Measurements from ENCODE around the gene AGPAT4.

AGPAT4 gene

DNA sequence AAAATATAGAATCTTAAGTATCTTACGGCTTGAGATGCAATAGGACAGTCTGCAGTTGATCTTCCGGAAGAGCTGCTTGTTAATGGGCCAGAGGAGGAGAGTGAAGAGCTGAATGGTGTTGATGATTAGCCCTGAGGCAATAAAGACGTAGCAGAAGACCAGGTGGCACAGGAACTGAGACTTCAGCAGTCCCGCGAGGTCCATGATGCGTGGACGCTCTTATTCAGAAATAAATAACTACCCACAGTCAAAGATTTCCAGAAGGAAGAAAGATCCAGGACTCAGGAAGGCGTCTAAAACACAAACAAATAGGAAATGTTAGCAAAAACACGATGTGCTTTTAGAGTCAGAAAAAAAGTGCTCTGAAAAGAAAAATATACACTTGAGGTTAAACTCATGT, 41.9 kb downstream of the AGPAT4 start:
- DNase-seq: no peak
- Mint-ChIP-seq H3K27me3 (ENCODE audit: low read depth, poor library complexity) (no peaks in the 10 kb centered on the region), H3K27ac (peak overlapping the region; percentile 94), H3K4me3 (no peak overlapping the region), H3K9me3 (peaks cover 8% of the 10 kb centered on the region), H3K36me3 (ENCODE audit: low read depth) (peaks cover 62% of the 10 kb centered on the region), H3K4me1 (peaks cover 54% of the 10 kb centered on the region)
- TF ChIP-seq, protein P1, sequence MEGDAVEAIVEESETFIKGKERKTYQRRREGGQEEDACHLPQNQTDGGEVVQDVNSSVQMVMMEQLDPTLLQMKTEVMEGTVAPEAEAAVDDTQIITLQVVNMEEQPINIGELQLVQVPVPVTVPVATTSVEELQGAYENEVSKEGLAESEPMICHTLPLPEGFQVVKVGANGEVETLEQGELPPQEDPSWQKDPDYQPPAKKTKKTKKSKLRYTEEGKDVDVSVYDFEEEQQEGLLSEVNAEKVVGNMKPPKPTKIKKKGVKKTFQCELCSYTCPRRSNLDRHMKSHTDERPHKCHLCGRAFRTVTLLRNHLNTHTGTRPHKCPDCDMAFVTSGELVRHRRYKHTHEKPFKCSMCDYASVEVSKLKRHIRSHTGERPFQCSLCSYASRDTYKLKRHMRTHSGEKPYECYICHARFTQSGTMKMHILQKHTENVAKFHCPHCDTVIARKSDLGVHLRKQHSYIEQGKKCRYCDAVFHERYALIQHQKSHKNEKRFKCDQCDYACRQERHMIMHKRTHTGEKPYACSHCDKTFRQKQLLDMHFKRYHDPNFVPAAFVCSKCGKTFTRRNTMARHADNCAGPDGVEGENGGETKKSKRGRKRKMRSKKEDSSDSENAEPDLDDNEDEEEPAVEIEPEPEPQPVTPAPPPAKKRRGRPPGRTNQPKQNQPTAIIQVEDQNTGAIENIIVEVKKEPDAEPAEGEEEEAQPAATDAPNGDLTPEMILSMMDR (IDR thresholded peaks at IDR 0.05): no peak

DNA sequence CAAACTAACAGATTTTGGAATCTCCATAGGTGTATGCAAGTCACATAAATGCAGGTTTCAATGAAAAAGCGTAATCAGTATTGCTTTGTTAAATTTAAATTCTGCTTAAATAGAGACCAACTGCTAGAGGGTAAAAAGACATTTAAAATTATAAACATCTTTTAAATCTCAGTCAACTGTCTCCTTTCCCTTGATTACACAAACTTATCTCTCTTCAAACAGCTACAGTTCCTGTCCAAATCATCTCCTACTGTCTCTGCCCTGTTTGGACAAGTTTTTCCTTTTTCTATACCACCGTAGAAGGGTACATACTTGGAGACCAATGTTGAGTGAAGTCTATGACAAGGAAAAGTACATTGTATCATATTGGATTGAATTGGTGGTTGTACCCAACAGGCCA, 43.5 kb downstream of the AGPAT4 start:
- Mint-ChIP-seq H3K4me1 (peaks cover 66% of the 10 kb centered on the region), H3K4me3 (no peak overlapping the region), H3K36me3 (ENCODE audit: low read depth) (peaks cover 62% of the 10 kb centered on the region), H3K27ac (no peak overlapping the region), H3K27me3 (ENCODE audit: low read depth, poor library complexity) (no peaks in the 10 kb centered on the region), H3K9me3 (peaks cover 8% of the 10 kb centered on the region)
- TF ChIP-seq, protein P1 (IDR thresholded peaks at IDR 0.05): no peak
- no peak for DNase-seq

DNA sequence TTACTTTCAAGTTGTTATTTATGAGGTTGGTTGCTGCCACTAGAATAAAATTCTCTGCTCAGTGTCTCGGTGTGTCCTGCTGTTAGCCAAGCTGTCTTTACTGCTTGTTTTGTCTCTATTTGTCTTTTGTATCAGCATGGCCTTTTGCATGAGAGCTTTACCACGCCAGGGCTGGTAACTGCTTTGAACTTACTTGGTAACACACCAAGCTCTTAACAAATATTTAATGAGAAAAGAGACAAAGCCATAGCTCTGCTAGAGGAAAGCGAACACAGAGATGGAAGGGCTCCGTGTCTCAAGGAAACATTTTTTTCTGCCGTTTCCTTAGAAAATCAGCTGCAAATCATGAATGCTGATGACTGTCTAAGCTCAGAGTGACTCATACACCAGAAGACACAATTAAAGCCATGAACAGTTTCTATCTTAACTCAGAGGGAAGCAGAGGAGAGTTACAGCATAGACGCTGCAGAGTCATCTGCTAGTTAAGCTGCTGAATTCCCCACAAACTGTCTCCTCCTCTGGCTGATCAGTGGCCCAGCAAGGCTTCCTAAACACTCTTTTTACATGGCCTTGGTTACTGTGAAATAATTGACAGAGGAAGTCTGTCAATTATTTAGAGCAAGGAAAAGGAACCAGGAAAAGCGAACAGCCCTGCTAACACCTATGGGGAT, 44.8 kb downstream of the AGPAT4 start:
- H3K4me3 Mint-ChIP-seq: peak overlapping the region; percentile 40

DNA sequence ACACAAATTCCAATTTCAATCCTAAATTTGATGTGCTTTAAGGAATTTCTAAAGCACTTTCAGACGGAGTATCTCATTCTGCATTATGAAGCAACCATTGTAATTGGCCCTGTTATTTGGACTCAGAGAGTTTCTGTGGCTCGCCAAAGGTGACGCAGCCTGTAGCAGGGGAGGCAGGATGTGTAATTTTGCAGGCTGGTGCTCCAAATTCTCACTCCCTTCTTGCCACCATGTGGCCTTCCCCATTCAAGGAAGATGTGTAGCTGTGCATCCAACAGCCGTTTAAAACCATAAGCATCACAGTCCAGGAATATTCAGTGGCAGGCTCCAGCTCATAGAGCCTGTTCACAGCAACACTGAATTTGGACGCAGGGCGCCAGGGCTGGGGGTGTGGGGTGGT, 45.8 kb downstream of the AGPAT4 start:
- Mint-ChIP-seq H3K27me3 (ENCODE audit: low read depth, poor library complexity) (no peaks in the 10 kb centered on the region), H3K4me3 (no peak overlapping the region), H3K4me1 (peaks cover 61% of the 10 kb centered on the region), H3K36me3 (ENCODE audit: low read depth) (peaks cover 76% of the 10 kb centered on the region), H3K9me3 (peaks cover 13% of the 10 kb centered on the region), H3K27ac (peak overlapping the region; percentile 91)
- TF ChIP-seq, protein P1 (IDR thresholded peaks at IDR 0.05): no peak
- DNase-seq: no peak

More for the DNA sequence above, 44.8 kb downstream of the AGPAT4 start:
- H3K27ac Mint-ChIP-seq: peak overlapping the region; percentile 81
- peaks cover 69% of the 10 kb centered on the region for H3K36me3 Mint-ChIP-seq (ENCODE audit: low read depth)
- no peaks in the 10 kb centered on the region for H3K27me3 Mint-ChIP-seq (ENCODE audit: low read depth, poor library complexity)
- peaks cover 66% of the 10 kb centered on the region for H3K4me1 Mint-ChIP-seq
- no peak for DNase-seq
- TF ChIP-seq, protein P1 (IDR thresholded peaks at IDR 0.05): no peak
- H3K9me3 Mint-ChIP-seq: peaks cover 14% of the 10 kb centered on the region

DNA sequence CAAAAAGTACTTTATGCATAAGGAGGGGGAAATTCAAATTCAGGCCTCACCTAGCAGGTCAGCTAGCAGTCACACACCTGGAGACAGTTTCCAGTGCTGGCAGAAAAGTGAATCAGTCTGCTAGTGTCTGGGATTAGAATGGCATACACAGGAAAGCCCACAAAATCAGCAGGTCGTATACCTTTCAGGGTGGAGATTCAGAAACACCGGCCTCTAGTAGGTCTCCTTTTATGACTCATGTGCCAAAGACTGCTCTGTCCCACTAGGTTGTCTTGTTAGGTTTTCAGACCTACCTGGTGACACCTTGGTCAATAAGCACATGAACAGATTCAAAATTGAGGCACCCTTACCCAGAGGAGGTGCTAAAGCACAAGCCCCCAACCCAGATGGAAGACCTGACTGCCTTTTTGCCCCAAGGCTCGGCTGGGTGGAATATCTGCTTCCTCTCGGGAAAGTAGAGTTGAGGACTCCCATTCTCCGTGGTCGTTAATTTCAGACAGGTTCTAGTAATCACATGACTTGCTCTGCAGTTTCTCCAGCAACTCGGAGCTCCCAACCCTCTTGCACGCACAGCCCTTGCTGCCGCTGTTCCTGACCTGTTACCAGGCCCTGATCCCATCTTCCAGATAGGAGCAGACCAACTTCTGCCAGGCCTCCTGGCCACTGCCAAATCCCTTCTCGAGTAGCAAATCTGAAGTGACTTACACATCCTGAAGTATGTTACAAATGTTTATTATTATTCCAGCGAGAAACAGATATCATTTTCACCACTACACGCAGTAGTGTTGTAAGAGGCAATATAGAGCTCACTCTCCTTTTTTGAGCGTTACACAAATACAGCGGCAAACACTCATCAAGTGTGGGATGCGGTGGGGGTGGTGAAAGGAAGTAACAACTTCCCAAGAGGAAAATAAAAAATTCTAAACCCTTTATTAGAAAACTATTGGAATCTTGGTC, 46.6 kb downstream of the AGPAT4 start:
- H3K36me3 Mint-ChIP-seq (ENCODE audit: low read depth): peaks cover 77% of the 10 kb centered on the region
- H3K4me1 Mint-ChIP-seq: peaks cover 55% of the 10 kb centered on the region
- DNase-seq: no peak
- TF ChIP-seq, protein P1 (IDR thresholded peaks at IDR 0.05): no peak
- peaks cover 10% of the 10 kb centered on the region for H3K9me3 Mint-ChIP-seq
- H3K27ac Mint-ChIP-seq: peak overlapping the region; percentile 91
- no peaks in the 10 kb centered on the region for H3K27me3 Mint-ChIP-seq (ENCODE audit: low read depth, poor library complexity)
- no peak overlapping the region for H3K4me3 Mint-ChIP-seq

All from nephron progenitor cell (in vitro differentiated cells).